T-cell (primary cell): ENCODE measurements around the gene LYVE1. TPM values are rescaled to one million over a fixed set of nuclear protein-coding genes. Genes with fewer than 3 reads are reported as not detected.
A peak's percentile ranks its signal among the peaks of the same experiment; 100 is the strongest.

Experiments used
- ATAC-seq, 4 experiments: fragments of 200-7000 bp in 3 of 4; fragments of 150-1000 bp in 1 of 4; cut with Tn5 transposase; replicated peaks in 1 of 4; 1 replicate in 3 of 4; 2 replicates in 1 of 4; pipeline ENCODE4 v1.10.0; 2021; ENCODE audit warnings: moderate library complexity in 3 of 4, mild to moderate bottlenecking in 2 of 4, moderate number of reproducible peaks in 1 of 4
- CTCF ChIA-PET, 2 donors: fragments of 300-600 bp; sonication (Branson Sonifier 250); formaldehyde crosslinking; loops; one replicate each; lab custom pipeline; 2022; ENCODE audit warnings: antibody characterized with exemption in 2 of 2; lab: Charles Lee
- POLR2A ChIA-PET, 2 donors: fragments of 300-600 bp; sonication (Branson Sonifier 250); formaldehyde crosslinking; loops; one replicate each; lab custom pipeline; 2022; ENCODE audit warnings: antibody characterized with exemption in 2 of 2; lab: Charles Lee
- DNase-seq, 35 experiments: peaks; one replicate each; pipeline versions ENCODE4 v3.0.0 to v3.0.0-alpha.2; 2013 to 2023
- H3K27ac ChIP-seq: one replicate; pipeline ENCODE4 v1.5.1; 2013; ENCODE audit warnings: low read length
- H3K27me3 ChIP-seq, 2 experiments: replicated peaks in 1 of 2; 1 replicate in 1 of 2; 2 replicates in 1 of 2; pipeline versions ENCODE4 v1.6.1 to v1.7.0; 2013; ENCODE audit warnings: low read length in 1 of 2, mixed read lengths in 1 of 2; ENCODE audit not compliant: control insufficient read depth in 2 of 2, insufficient read depth in 2 of 2; ENCODE audit errors: extremely low read depth in 1 of 2
- H3K36me3 ChIP-seq, 2 donors: 1 replicate in 1 of 2; 2 replicates in 1 of 2; pipeline versions ENCODE4 v1.6.1 to v1.7.0; 2013; ENCODE audit warnings: low read length in 1 of 2; ENCODE audit not compliant: control insufficient read depth in 2 of 2, insufficient read depth in 1 of 2; ENCODE audit errors: extremely low read depth in 1 of 2
- H3K4me1 ChIP-seq, 2 experiments: 1 replicate in 1 of 2; 2 replicates in 1 of 2; pipeline versions ENCODE4 v1.6.1 to v1.7.0; 2013; ENCODE audit warnings: low read length in 2 of 2, mixed read lengths in 1 of 2; ENCODE audit not compliant: insufficient read depth in 2 of 2, control insufficient read depth in 1 of 2; ENCODE audit errors: extremely low read depth in 1 of 2
- H3K4me3 ChIP-seq, 2 donors: 1 replicate in 1 of 2; 2 replicates in 1 of 2; pipeline versions ENCODE4 v1.5.1 to v1.7.0; 2013; ENCODE audit warnings: mild to moderate bottlenecking in 2 of 2, low read length in 1 of 2, moderate library complexity in 1 of 2; ENCODE audit not compliant: control insufficient read depth in 1 of 2; ENCODE audit errors: extremely low read depth in 1 of 2
- H3K9me3 ChIP-seq: 2 replicates; pipeline ENCODE4 v1.7.0; 2013
- H3K27ac Mint-ChIP-seq, 2 donors: one replicate each; pipeline ENCODE4 v1.8.0; 2020 to 2021; ENCODE audit warnings: mild to moderate bottlenecking in 2 of 2, mixed read lengths in 2 of 2
- H3K27me3 Mint-ChIP-seq, 2 donors: one replicate each; pipeline ENCODE4 v1.8.0; 2021 to 2022; ENCODE audit warnings: mixed read lengths in 2 of 2
- H3K36me3 Mint-ChIP-seq: one replicate; pipeline ENCODE4 v1.8.0; 2021; ENCODE audit warnings: mixed read lengths
- H3K4me1 Mint-ChIP-seq, 3 donors: one replicate each; pipeline ENCODE4 v1.8.0; 2020 to 2022; ENCODE audit warnings: mixed read lengths in 3 of 3, mild to moderate bottlenecking in 1 of 3
- H3K4me3 Mint-ChIP-seq, 3 donors: one replicate each; pipeline ENCODE4 v1.8.0; 2020 to 2022; ENCODE audit warnings: mild to moderate bottlenecking in 3 of 3, mixed read lengths in 3 of 3, moderate library complexity in 3 of 3
- H3K9me3 Mint-ChIP-seq, 3 donors: one replicate each; pipeline ENCODE4 v1.8.0; 2020 to 2022; ENCODE audit warnings: mixed read lengths in 3 of 3
- WGBS: methylation state at CpG from one replicate; pipeline ENCODE4 v1.1.5; 2013; ENCODE audit warnings: missing lambda C conversion rate; ENCODE audit not compliant: insufficient coverage; 5-methylcytosine and 5-hydroxymethylcytosine counted together
- total RNA-seq, 35 experiments: library from RNA in 6 of 35; stranded (reverse) in 6 of 35; fragments of 120-200 nt in 1 of 35; gene quantifications; one replicate each; pipeline versions ENCODE4 v1.2.1 to v1.2.4 and lab custom pipeline; 2013 to 2026

LYVE1 gene
- total RNA-seq, 5 donors from 2014 or later (not counting 1 experiment from before 2014, with no cell fraction given), result 0.33 to 0.61 (median 0.38) TPM; not detected in 2

DNA sequence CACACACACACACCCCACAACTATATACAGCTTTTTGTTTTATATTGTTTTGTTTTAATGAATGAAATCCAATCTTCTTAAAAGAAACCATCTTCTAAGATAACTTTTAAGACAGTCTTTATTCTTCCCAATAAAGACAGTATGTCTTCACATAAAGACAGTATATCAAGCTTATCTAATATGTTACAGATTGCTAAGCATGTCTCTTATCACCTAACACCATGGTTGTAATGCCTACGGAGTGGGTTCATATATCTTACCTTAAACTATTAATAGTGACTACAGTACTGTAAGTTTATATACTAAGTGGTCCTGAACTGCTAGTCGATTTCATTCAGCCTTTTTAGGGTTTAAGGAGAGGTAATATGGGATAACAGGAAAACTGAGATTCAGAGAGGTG is 35.9 kb downstream of the LYVE1 start:
- Mint-ChIP-seq H3K27ac (no peak overlapping the region), H3K36me3 (peaks cover 37% of the 10 kb centered on the region), H3K4me1 (peaks cover 10 to 20% (median 17%) of the 10 kb centered on the region in 3 donors), H3K27me3 (no peaks in the 10 kb centered on the region), H3K4me3 (no peak overlapping the region), H3K9me3 (no peaks in the 10 kb centered on the region)
- ATAC-seq, result no peak
- Histone ChIP-seq H3K27me3 (no peaks in the 10 kb centered on the region), H3K4me3 (no peak overlapping the region), H3K9me3 (no peaks in the 10 kb centered on the region), H3K27ac (no peak overlapping the region), H3K36me3 (peaks cover 0 to 31% of the 10 kb centered on the region in 2 donors), H3K4me1 (no peaks in the 10 kb centered on the region)
- 67% methylated on average over 1 of the region's 2 CpGs for WGBS
- DNase-seq, result no peak
- CTCF ChIA-PET, result interaction anchor here in 1 of 2 donors (1.3 to 3.6 kb wide), 2 partner anchors 8 to 10 kb away, joined by 12 to 14 read pairs; partner anchors contain the start of gene RNF141
- POLR2A ChIA-PET, result no interaction called here

DNA sequence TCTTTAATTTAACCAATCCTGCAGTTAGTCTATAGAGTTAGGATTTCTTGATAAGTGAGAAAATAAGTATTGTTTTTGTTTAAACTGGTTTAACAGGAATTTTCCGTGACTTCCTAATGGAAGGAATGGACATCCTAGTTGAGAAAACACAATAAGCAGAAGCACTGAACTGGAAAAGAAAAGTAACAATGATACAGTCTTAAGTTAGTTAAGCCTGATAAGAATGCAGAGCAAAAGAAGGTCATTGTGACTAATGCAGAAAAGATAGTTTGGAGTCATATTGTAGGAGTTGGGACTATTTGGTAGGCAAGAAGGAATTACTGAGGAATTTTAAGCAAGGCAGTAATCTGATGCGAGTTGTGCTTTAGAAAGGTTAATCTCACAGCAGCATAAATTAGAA is 39.2 kb downstream of the LYVE1 start:
- no peak overlapping the region for H3K27ac Mint-ChIP-seq
- ChIA-PET CTCF (no interaction called here), POLR2A (no interaction called here)
- 100% methylated on average over 2 of the region's 2 CpGs for WGBS
- Histone ChIP-seq H3K27ac (no peak overlapping the region), H3K9me3 (no peaks in the 10 kb centered on the region), H3K4me1 (no peaks in the 10 kb centered on the region), H3K36me3 (peaks cover 0 to 42% of the 10 kb centered on the region in 2 donors), H3K27me3 (no peaks in the 10 kb centered on the region), H3K4me3 (no peak overlapping the region)
- DNase-seq, result no peak
- no peaks in the 10 kb centered on the region for H3K27me3 Mint-ChIP-seq
- peaks cover 59% of the 10 kb centered on the region for H3K36me3 Mint-ChIP-seq
- ATAC-seq, result no peak
- no peaks in the 10 kb centered on the region for H3K9me3 Mint-ChIP-seq
- H3K4me3 Mint-ChIP-seq, result no peak overlapping the region
- peaks cover 11 to 15% (median 14%) of the 10 kb centered on the region in 3 donors for H3K4me1 Mint-ChIP-seq

GRCh38 chr11:10528121-10528520 is 40.3 kb downstream of the LYVE1 start:
- H3K4me3 ChIP-seq, result no peak overlapping the region
- DNase-seq (no peak), ATAC-seq (no peak)
- ChIA-PET POLR2A (interaction anchor here in 1 of 2 donors (0.6 kb wide), 1 partner anchor 12 kb away, joined by 3 read pairs; the partner anchor contains the start of gene RNF141), CTCF (interaction anchor here in 1 of 2 donors (0.6 kb wide), 1 partner anchor 21 kb away, joined by 4 read pairs; no protein-coding TSS in a partner anchor)
- H3K27me3 ChIP-seq, result no peaks in the 10 kb centered on the region
- H3K9me3 Mint-ChIP-seq, result no peaks in the 10 kb centered on the region
- peaks cover 59% of the 10 kb centered on the region for H3K36me3 Mint-ChIP-seq
- H3K27me3 Mint-ChIP-seq, result no peaks in the 10 kb centered on the region
- H3K27ac ChIP-seq, result no peak overlapping the region
- peaks cover 0 to 46% of the 10 kb centered on the region in 2 donors for H3K36me3 ChIP-seq
- H3K27ac Mint-ChIP-seq, result no peak overlapping the region
- peaks cover 11 to 17% (median 14%) of the 10 kb centered on the region in 3 donors for H3K4me1 Mint-ChIP-seq
- no peak overlapping the region for H3K4me3 Mint-ChIP-seq
- H3K4me1 ChIP-seq, result no peaks in the 10 kb centered on the region
- H3K9me3 ChIP-seq, result no peaks in the 10 kb centered on the region

DNA sequence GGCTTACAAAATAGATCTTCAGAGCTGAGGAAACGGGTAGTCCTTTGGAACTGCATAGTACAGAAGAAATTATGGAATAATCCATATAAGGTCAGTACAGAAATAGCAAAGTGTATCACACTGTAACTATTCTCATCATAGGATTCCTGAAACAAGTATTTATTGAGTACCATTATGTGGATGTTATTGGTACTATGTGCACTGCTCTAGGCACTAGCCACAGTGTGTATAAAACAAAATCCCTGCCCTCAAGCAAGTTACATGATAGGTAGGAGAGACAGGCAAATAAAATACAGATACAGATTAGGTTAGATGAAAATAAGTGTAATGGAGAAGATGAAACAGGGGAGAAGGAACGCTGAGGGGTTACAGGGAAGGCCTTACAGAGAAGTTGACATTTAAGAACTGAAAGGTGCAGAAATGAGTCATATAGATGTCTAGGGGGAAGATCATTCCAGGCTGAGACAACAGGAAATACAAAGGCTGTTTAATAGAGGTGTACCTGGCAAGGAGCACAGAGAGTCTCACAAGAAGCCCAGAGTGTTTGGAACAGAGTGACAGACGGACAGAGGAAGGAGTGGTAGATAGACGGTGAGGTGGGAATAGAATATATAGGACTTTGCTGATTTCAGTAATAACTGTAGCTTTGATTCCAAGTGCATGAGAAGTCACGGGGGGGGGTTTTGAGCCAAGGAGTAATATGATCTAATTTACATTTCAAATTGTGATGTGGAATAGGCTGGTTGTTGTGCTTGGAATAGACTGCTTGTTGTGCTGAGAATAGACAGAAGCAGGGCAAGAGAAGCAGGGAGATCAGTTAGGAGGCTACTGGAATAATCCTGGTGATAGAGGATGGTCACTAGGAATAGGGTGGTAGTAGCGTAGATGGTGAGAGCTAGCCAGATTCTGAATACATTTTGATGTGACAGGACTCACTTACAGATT is 41.2 kb downstream of the LYVE1 start:
- WGBS, result 46% methylated on average over 5 of the region's 6 CpGs
- CTCF ChIA-PET, result no interaction called here
- Histone ChIP-seq H3K4me3 (no peak overlapping the region), H3K27me3 (no peaks in the 10 kb centered on the region), H3K36me3 (peaks cover 0 to 48% of the 10 kb centered on the region in 2 donors), H3K4me1 (no peaks in the 10 kb centered on the region), H3K9me3 (no peaks in the 10 kb centered on the region), H3K27ac (no peak overlapping the region)
- Mint-ChIP-seq H3K36me3 (peaks cover 56% of the 10 kb centered on the region), H3K9me3 (no peaks in the 10 kb centered on the region), H3K4me1 (peaks cover 6 to 17% (median 14%) of the 10 kb centered on the region in 3 donors), H3K4me3 (peak overlapping the region in 1 of 3 donors; percentile 2), H3K27ac (peak overlapping the region; percentile 18 to 58), H3K27me3 (no peaks in the 10 kb centered on the region)
- DNase-seq (no peak), ATAC-seq (peak in 3 of 4 experiments; percentile 81 to 88 (median 84))
- POLR2A ChIA-PET, result no interaction called here

- Histone ChIP-seq H3K36me3 (peaks cover 0 to 55% of the 10 kb centered on the region in 2 donors), H3K27me3 (no peaks in the 10 kb centered on the region), H3K27ac (no peak overlapping the region), H3K4me1 (no peaks in the 10 kb centered on the region), H3K4me3 (no peak overlapping the region), H3K9me3 (no peaks in the 10 kb centered on the region)
- WGBS, result no CpG with 5 or more reads among the region's 1 CpG
- ChIA-PET POLR2A (no interaction called here), CTCF (no interaction called here)
- no peaks in the 10 kb centered on the region for H3K9me3 Mint-ChIP-seq
- peaks cover 51% of the 10 kb centered on the region for H3K36me3 Mint-ChIP-seq
- H3K4me1 Mint-ChIP-seq, result peaks cover 6 to 20% (median 14%) of the 10 kb centered on the region in 3 donors
- ATAC-seq (no peak), DNase-seq (no peak)
- H3K27me3 Mint-ChIP-seq, result no peaks in the 10 kb centered on the region
- no peak overlapping the region for H3K4me3 Mint-ChIP-seq
- H3K27ac Mint-ChIP-seq, result no peak overlapping the region
Measured at GRCh38 chr11:10524471-10524870, 44.0 kb downstream of the LYVE1 start.

DNA sequence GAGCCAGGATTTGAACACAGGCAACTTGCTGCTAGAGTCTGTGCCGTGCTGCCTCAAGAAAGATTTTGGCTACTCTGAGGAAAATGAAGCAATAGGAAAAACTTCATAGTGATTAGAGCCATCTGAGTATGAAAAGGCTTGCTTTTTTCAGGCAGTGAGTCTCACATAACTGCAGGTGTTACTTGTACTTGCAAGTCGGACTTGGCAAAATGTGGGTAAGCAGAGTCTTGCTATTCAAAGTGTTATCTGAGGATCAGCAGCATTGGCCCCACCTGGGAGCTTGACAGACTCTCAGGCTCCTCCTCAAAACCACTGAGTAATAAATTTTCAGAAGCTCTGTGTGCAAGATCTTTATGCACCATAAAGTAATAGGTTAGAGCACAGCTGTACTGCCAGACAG is 45.5 kb downstream of the LYVE1 start:
- CTCF ChIA-PET, result interaction anchor here in 1 of 2 donors (1.2 kb wide), 1 partner anchor 18 kb away, joined by 3 read pairs; the partner anchor contains the start of gene RNF141
- H3K9me3 Mint-ChIP-seq, result no peaks in the 10 kb centered on the region
- no peak for ATAC-seq
- no peak for DNase-seq
- peaks cover 6 to 20% (median 14%) of the 10 kb centered on the region in 3 donors for H3K4me1 Mint-ChIP-seq
- H3K27me3 Mint-ChIP-seq, result no peaks in the 10 kb centered on the region
- H3K4me3 Mint-ChIP-seq, result no peak overlapping the region
- Histone ChIP-seq H3K4me3 (no peak overlapping the region), H3K4me1 (no peaks in the 10 kb centered on the region), H3K27ac (no peak overlapping the region), H3K9me3 (no peaks in the 10 kb centered on the region), H3K36me3 (peaks cover 0 to 46% of the 10 kb centered on the region in 2 donors), H3K27me3 (no peaks in the 10 kb centered on the region)
- peaks cover 52% of the 10 kb centered on the region for H3K36me3 Mint-ChIP-seq
- POLR2A ChIA-PET, result no interaction called here
- WGBS, result 67% methylated on average over 2 of the region's 2 CpGs
- H3K27ac Mint-ChIP-seq, result no peak overlapping the region
